Measurements from ENCODE around the gene LRSAM1. TPM values are rescaled to one million over a fixed set of nuclear protein-coding genes. Genes with fewer than 3 reads are reported as not detected.

Gene LRSAM1
- total and polyA plus RNA-seq, 9 of the 15 experiments (the other 6 are each of a cell fraction or from before 2014, with no cell fraction given) = 0.07 to 16.2 (median 4.7) TPM

- TF ChIP-seq PATZ1 (CRISPR knock-in tag; IDR thresholded peaks at IDR 0.05; ENCODE audit: borderline replicate concordance) (no peak), CTCF (IDR thresholded peaks at IDR 0.05 in 2 of 3, conservative IDR thresholded peaks at IDR 0.05 in 1 of 3; ENCODE audit: insufficient read depth in 2 of 3, low read depth in 1 of 3, low read length in 3 of 3) (peak; percentile 34 to 49 (median 47); a peak in 5 of 6 replicates), CLOCK (CRISPR knock-in tag; IDR thresholded peaks at IDR 0.05; ENCODE audit: borderline replicate concordance) (no peak), STAG1 (CRISPR knock-in tag; IDR thresholded peaks at IDR 0.05; ENCODE audit: borderline replicate concordance) (peak; percentile 47; the same call in 1 of the 2 replicates), ZNF143 (CRISPR knock-in tag; IDR thresholded peaks at IDR 0.05) (no peak), SAFB (IDR thresholded peaks at IDR 0.05; ENCODE audit: borderline replicate concordance, low read depth, low read length) (no peak), GABPB1 (CRISPR knock-in tag; IDR thresholded peaks at IDR 0.05) (0 out of 2 replicates have a peak, but pooled peaks have one; percentile 39), TFAP4 (CRISPR knock-in tag; IDR thresholded peaks at IDR 0.05; ENCODE audit: borderline replicate concordance) (peak; percentile 36; the same call in 1 of the 2 replicates)
Observed at GRCh38 chr9:127495884-127496555, 44.7 kb downstream of the LRSAM1 start (continued).

Data from K562 (cell line).